Right atrium auricular region (tissue), 2 donors: Measurements from ENCODE around the gene N4BP2L2. TPM values are rescaled to one million over a fixed set of nuclear protein-coding genes. Genes with fewer than 3 reads are reported as not detected.

Experiments
- DNase-seq: peaks from one replicate; pipeline ENCODE4 v3.0.0-alpha.2; 2019; ENCODE audit warnings: low spot score
- H3K27ac ChIP-seq, 2 donors: fragments of 200-600 bp; sonication (generic); 1 replicate in 1 of 2; 2 replicates in 1 of 2; pipeline ENCODE4 v1.5.1; 2016 to 2019
- H3K27me3 ChIP-seq, 2 donors: fragments of 200-600 bp; sonication (generic); one replicate each; pipeline versions ENCODE4 v1.5.1 to v1.6.0; 2017 to 2019
- H3K36me3 ChIP-seq: fragments of 200-600 bp; sonication (generic); one replicate; pipeline ENCODE4 v1.5.1; 2016
- H3K4me1 ChIP-seq, 2 donors: fragments of 200-600 bp; sonication (generic); one replicate each; pipeline versions ENCODE4 v1.5.1 to v1.6.0; 2017 to 2019
- H3K4me3 ChIP-seq, 2 donors: fragments of 200-600 bp; sonication (generic); 1 replicate in 1 of 2; 2 replicates in 1 of 2; pipeline ENCODE4 v1.5.1; 2017 to 2019; ENCODE audit warnings: mild to moderate bottlenecking in 1 of 2, moderate library complexity in 1 of 2
- H3K9me3 ChIP-seq, 2 donors: fragments of 200-600 bp; sonication (generic); one replicate each; pipeline ENCODE4 v1.5.1; 2019
- total RNA-seq, 2 donors: library from RNA; depleted of rRNA; stranded (reverse); fragments of >200 nt; gene quantifications; one replicate each; pipeline ENCODE4 v1.1.0, GENCODE V29; 2016
- TF ChIP-seq, protein P1 (sequence below), 2 donors: fragments of 200-600 bp; sonication (generic); IDR thresholded peaks; one replicate each; pipeline ENCODE4 v1.5.1; 2019; ENCODE audit warnings: antibody characterized with exemption in 2 of 2

N4BP2L2 gene
- total RNA-seq, 2 donors from 2014 or later: 92.8 to 97.5 TPM

DNA sequence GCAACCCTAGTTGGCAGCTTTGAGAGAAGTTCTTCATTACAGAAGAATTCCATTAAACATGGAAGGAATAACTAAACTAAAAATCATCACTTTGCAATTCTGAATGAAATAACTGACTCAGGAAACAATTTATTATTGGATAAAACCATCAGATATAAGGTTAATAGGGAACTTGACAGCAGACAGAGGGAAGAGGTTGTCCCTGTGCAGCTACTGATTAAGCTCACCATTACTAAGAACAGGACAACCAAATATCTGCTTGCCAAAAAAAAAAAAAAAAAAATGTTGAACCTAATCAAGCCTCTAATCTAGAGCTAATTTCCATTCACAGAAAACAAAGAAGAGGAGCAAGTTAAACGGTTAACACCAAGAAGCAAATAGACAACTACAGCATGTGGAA, 12.8 kb downstream of the N4BP2L2 start:
- Histone ChIP-seq H3K27ac (no peak overlapping the region), H3K36me3 (peaks cover 9% of the 10 kb centered on the region), H3K27me3 (no peaks in the 10 kb centered on the region), H3K9me3 (no peaks in the 10 kb centered on the region), H3K4me1 (peaks cover 0 to 38% of the 10 kb centered on the region in 2 donors), H3K4me3 (no peak overlapping the region)
- DNase-seq: no peak
- TF ChIP-seq, protein P1, sequence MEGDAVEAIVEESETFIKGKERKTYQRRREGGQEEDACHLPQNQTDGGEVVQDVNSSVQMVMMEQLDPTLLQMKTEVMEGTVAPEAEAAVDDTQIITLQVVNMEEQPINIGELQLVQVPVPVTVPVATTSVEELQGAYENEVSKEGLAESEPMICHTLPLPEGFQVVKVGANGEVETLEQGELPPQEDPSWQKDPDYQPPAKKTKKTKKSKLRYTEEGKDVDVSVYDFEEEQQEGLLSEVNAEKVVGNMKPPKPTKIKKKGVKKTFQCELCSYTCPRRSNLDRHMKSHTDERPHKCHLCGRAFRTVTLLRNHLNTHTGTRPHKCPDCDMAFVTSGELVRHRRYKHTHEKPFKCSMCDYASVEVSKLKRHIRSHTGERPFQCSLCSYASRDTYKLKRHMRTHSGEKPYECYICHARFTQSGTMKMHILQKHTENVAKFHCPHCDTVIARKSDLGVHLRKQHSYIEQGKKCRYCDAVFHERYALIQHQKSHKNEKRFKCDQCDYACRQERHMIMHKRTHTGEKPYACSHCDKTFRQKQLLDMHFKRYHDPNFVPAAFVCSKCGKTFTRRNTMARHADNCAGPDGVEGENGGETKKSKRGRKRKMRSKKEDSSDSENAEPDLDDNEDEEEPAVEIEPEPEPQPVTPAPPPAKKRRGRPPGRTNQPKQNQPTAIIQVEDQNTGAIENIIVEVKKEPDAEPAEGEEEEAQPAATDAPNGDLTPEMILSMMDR (IDR thresholded peaks at IDR 0.05): no peak

DNA sequence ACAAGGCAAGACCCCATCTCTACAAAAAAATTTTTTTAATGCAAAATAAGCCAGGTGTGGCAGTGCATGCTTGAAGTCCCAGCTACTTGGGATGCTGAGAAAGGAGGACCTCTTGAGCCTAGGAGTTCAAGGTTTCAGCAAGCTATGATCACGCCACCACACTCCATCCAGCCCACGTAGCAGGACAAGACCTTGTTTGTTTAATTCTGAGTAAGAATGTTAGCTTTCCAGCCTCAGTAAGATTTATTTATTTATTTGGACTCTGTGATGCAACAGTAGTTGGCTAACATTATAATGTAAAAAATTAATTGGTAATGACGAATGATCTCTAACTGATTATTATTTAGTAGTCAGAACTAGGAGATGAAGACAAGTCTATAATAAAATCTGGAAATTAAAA, 23.3 kb downstream of the N4BP2L2 start:
- peaks cover 51% of the 10 kb centered on the region for H3K36me3 ChIP-seq
- H3K27me3 ChIP-seq: no peaks in the 10 kb centered on the region
- TF ChIP-seq, protein P1 (IDR thresholded peaks at IDR 0.05): no peak
- no peak overlapping the region for H3K27ac ChIP-seq
- no peaks in the 10 kb centered on the region for H3K4me1 ChIP-seq
- no peaks in the 10 kb centered on the region for H3K9me3 ChIP-seq
- H3K4me3 ChIP-seq: no peak overlapping the region
- DNase-seq: no peak

DNA sequence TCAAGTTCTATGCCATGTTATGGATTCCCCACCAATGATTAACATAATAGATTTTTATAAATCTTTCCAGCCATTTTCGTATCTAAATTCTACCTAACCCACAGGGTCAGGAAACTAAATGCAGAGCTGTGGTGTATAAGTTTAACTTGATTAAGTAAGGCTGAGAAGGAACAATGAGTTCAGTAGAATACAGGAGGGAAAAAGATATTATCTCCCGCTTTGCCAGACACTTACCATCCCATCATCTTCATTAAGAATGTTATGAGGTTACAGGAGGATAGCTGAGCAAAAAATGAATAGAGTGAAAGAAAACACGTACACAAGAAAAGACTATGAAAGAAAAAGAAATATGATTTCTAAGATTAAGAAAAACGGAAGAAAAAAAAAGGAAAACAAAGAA, 27.1 kb downstream of the N4BP2L2 start:
- H3K27ac ChIP-seq: no peak overlapping the region
- H3K9me3 ChIP-seq: no peaks in the 10 kb centered on the region
- no peak for DNase-seq
- H3K27me3 ChIP-seq: no peaks in the 10 kb centered on the region
- H3K36me3 ChIP-seq: peaks cover 26% of the 10 kb centered on the region
- TF ChIP-seq, protein P1 (IDR thresholded peaks at IDR 0.05): no peak
- no peak overlapping the region for H3K4me3 ChIP-seq
- no peaks in the 10 kb centered on the region for H3K4me1 ChIP-seq

DNA sequence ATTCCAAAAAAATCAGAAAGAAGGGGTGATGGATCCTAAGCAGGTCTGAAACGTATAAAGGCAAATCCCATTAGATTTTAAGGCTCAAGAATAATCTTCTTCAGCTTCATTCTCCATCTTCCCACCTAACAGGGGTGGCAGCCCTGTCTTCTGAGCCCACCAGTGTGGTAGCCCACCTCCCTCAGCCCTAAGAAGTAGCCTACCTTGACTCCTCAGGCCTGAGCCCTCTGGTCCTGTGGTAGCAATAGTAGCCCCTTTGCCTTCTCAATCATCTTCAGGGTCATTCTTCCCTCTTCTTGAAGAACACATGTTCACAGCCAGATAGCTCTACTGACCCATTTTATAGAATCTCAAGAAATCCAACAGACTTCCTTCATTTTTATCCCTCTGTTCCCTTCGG, 33.7 kb downstream of the N4BP2L2 start:
- no peak overlapping the region for H3K27ac ChIP-seq
- no peaks in the 10 kb centered on the region for H3K4me1 ChIP-seq
- H3K4me3 ChIP-seq: no peak overlapping the region
- no peak for DNase-seq
- TF ChIP-seq, protein P1 (IDR thresholded peaks at IDR 0.05): no peak
- H3K36me3 ChIP-seq: peaks cover 8% of the 10 kb centered on the region
- H3K27me3 ChIP-seq: no peaks in the 10 kb centered on the region
- no peaks in the 10 kb centered on the region for H3K9me3 ChIP-seq

DNA sequence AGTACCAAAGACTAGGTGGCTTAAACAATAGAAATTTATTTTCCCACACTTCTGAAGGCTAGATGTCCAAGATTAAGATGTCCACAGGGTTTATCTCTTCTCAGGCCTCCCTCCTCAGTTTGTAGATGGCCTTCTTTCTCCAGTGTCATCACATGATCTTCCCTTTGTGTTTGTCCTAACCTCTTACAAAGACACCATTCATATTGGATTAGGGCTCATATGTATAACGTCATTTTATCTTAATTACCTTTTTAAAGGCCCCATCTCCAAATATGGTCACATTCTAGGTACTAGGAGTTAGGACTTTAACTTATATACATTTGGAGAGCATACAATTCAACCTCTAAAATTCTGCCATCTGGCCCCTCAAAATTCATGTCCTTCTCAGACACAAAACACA, 34.3 kb downstream of the N4BP2L2 start:
- no peak for DNase-seq
- Histone ChIP-seq H3K9me3 (no peaks in the 10 kb centered on the region), H3K4me3 (no peak overlapping the region), H3K36me3 (peaks cover 8% of the 10 kb centered on the region), H3K27me3 (no peaks in the 10 kb centered on the region), H3K4me1 (no peaks in the 10 kb centered on the region), H3K27ac (no peak overlapping the region)
- TF ChIP-seq, protein P1 (IDR thresholded peaks at IDR 0.05): no peak

DNA sequence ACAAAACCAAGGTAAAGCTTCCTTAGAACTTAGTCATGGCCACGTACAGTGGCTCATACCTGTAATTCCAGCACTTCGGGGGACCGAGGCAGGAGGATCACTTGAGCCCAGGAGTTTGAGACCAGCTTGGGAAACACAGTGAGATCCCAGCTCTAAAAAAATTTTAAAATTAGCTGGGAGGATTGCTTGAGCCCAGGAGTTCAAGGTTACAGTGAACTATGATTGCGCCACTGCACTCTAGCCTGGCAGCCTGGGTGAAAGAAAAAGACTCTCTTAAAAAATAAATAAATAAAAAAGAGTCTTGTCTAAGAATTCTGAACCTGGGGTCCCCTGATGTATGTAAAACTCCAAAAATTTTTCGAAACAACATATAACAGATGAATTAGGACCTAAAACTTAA, 34.9 kb downstream of the N4BP2L2 start:
- Histone ChIP-seq H3K36me3 (peaks cover 8% of the 10 kb centered on the region), H3K4me1 (no peaks in the 10 kb centered on the region), H3K4me3 (no peak overlapping the region), H3K27me3 (no peaks in the 10 kb centered on the region), H3K9me3 (no peaks in the 10 kb centered on the region), H3K27ac (no peak overlapping the region)
- TF ChIP-seq, protein P1 (IDR thresholded peaks at IDR 0.05): no peak
- DNase-seq: no peak
